Astrocyte (in vitro differentiated cells and primary cell): Measurements from ENCODE around the gene OR2V1. TPM values are rescaled to one million over a fixed set of nuclear protein-coding genes. Genes with fewer than 3 reads are reported as not detected.

ENCODE experiments used
- DNase-seq: peaks from one replicate; pipeline ENCODE4 v3.0.0-alpha.2; 2010; ENCODE audit warnings: low read depth
- FAIRE-seq: peaks from 2 replicates; lab custom pipeline; 2011; peaks lifted over from hg19 to GRCh38; lab: Jason Lieb, UNC
- H2AFZ ChIP-seq: 2 replicates; pipeline ENCODE4 v1.6.0; 2012; ENCODE audit warnings: low read depth, low read length, inconsistent platforms
- H3K27ac ChIP-seq: 2 replicates; pipeline ENCODE4 v1.5.1; 2011; ENCODE audit warnings: low read depth, low read length, inconsistent platforms
- H3K27me3 ChIP-seq: 2 replicates; pipeline ENCODE4 v1.6.0; 2011; ENCODE audit warnings: low read length, inconsistent platforms; ENCODE audit not compliant: insufficient read depth
- H3K36me3 ChIP-seq: 2 replicates; pipeline ENCODE4 v1.5.1; 2011; ENCODE audit warnings: low read length, inconsistent platforms; ENCODE audit not compliant: insufficient read depth
- H3K4me1 ChIP-seq: 2 replicates; pipeline ENCODE4 v1.5.1; 2011; ENCODE audit warnings: low read length, inconsistent platforms; ENCODE audit not compliant: insufficient read depth
- H3K4me2 ChIP-seq: 2 replicates; pipeline ENCODE4 v1.6.0; 2012; ENCODE audit warnings: low read length, inconsistent platforms
- H3K4me3 ChIP-seq: 2 replicates; pipeline ENCODE4 v1.5.1; 2011; ENCODE audit warnings: low read depth, mild to moderate bottlenecking, low read length, inconsistent platforms; ENCODE audit not compliant: insufficient read depth
- H3K79me2 ChIP-seq: 2 replicates; pipeline ENCODE4 v1.6.0; 2012; ENCODE audit warnings: mild to moderate bottlenecking, low read length, inconsistent platforms; ENCODE audit not compliant: insufficient read depth
- H3K9ac ChIP-seq: 2 replicates; pipeline ENCODE4 v1.6.0; 2012; ENCODE audit warnings: mild to moderate bottlenecking, low read length, inconsistent platforms
- H3K9me3 ChIP-seq: 2 replicates; pipeline ENCODE4 v1.5.1; 2012; ENCODE audit warnings: low read depth, mild to moderate bottlenecking, low read length, inconsistent platforms; ENCODE audit not compliant: insufficient read depth
- H4K20me1 ChIP-seq: 2 replicates; pipeline ENCODE4 v1.6.0; 2012; ENCODE audit warnings: low read length, inconsistent platforms; ENCODE audit not compliant: insufficient read depth
- H3K27ac Mint-ChIP-seq: one replicate; pipeline ENCODE4 v1.8.0; 2021; ENCODE audit warnings: mild to moderate bottlenecking, mixed read lengths; ENCODE audit not compliant: unreplicated experiment
- H3K27me3 Mint-ChIP-seq: one replicate; pipeline ENCODE4 v1.8.0; 2021; ENCODE audit warnings: low read depth, mixed read lengths; ENCODE audit not compliant: unreplicated experiment
- H3K36me3 Mint-ChIP-seq: one replicate; pipeline ENCODE4 v1.8.0; 2021; ENCODE audit warnings: low read depth, mixed read lengths; ENCODE audit not compliant: unreplicated experiment
- H3K4me1 Mint-ChIP-seq: one replicate; pipeline ENCODE4 v1.8.0; 2021; ENCODE audit warnings: low read depth, mixed read lengths; ENCODE audit not compliant: unreplicated experiment
- H3K4me3 Mint-ChIP-seq: one replicate; pipeline ENCODE4 v1.8.0; 2021; ENCODE audit warnings: mild to moderate bottlenecking, moderate library complexity, mixed read lengths; ENCODE audit not compliant: unreplicated experiment
- H3K9me3 Mint-ChIP-seq: one replicate; pipeline ENCODE4 v1.8.0; 2021; ENCODE audit warnings: mild to moderate bottlenecking, mixed read lengths; ENCODE audit not compliant: unreplicated experiment
- CTCF ChIP-seq: IDR thresholded peaks from 2 replicates; pipeline ENCODE4 v1.5.1; 2011; ENCODE audit warnings: low read depth, mild to moderate bottlenecking, inconsistent platforms, low read length, moderate library complexity; ENCODE audit not compliant: insufficient read depth
- EZH2 ChIP-seq: IDR thresholded peaks from 2 replicates; pipeline ENCODE4 v1.6.1; 2012; ENCODE audit warnings: mild to moderate bottlenecking, low read length, inconsistent platforms; ENCODE audit not compliant: insufficient read depth
- total RNA-seq: library from RNA; stranded (reverse); gene quantifications from 2 replicates; pipeline ENCODE4 v1.2.1, GENCODE V29; 2021

The OR2V1 gene
- total RNA-seq, 1 donor from 2014 or later, result not detected

GRCh38 chr5:181136361-181136955 is 5.5 kb upstream of the OR2V1 start:
- peaks cover 2% of the 10 kb centered on the region for H3K36me3 Mint-ChIP-seq
- H3K27me3 Mint-ChIP-seq, result peaks cover 14% of the 10 kb centered on the region
- Histone ChIP-seq H3K9me3 (no peaks in the 10 kb centered on the region), H3K79me2 (no peaks in the 10 kb centered on the region), H4K20me1 (no peaks in the 10 kb centered on the region), H3K27ac (no peak overlapping the region), H3K4me3 (no peak overlapping the region), H3K36me3 (no peaks in the 10 kb centered on the region), H3K4me1 (no peaks in the 10 kb centered on the region), H3K27me3 (no peaks in the 10 kb centered on the region), H3K4me2 (no peak overlapping the region), H2AFZ (no peak overlapping the region), H3K9ac (no peak overlapping the region)
- H3K9me3 Mint-ChIP-seq, result peaks cover 8% of the 10 kb centered on the region
- no peak for TF ChIP-seq CTCF
- no peak for TF ChIP-seq EZH2
- peaks cover 2% of the 10 kb centered on the region for H3K4me1 Mint-ChIP-seq
- no peak overlapping the region for H3K27ac Mint-ChIP-seq
- DNase-seq (no peak), FAIRE-seq (no peak)
- no peak overlapping the region for H3K4me3 Mint-ChIP-seq

- Histone ChIP-seq H3K27ac (no peak overlapping the region), H3K36me3 (no peaks in the 10 kb centered on the region), H3K79me2 (no peaks in the 10 kb centered on the region), H4K20me1 (no peaks in the 10 kb centered on the region), H3K4me1 (no peaks in the 10 kb centered on the region), H2AFZ (no peak overlapping the region), H3K4me3 (no peak overlapping the region), H3K9ac (no peak overlapping the region), H3K4me2 (no peak overlapping the region), H3K9me3 (no peaks in the 10 kb centered on the region), H3K27me3 (no peaks in the 10 kb centered on the region)
- no peak for DNase-seq
- Mint-ChIP-seq H3K4me1 (peaks cover 2% of the 10 kb centered on the region), H3K36me3 (no peaks in the 10 kb centered on the region), H3K27me3 (peaks cover 14% of the 10 kb centered on the region), H3K4me3 (no peak overlapping the region), H3K27ac (no peak overlapping the region), H3K9me3 (peaks cover 3% of the 10 kb centered on the region)
- no peak for TF ChIP-seq CTCF
- no peak for TF ChIP-seq EZH2
- no peak for FAIRE-seq
These were observed 3.3 kb upstream of the OR2V1 start for GRCh38 chr5:181134259-181134658.

- Histone ChIP-seq H3K79me2 (no peaks in the 10 kb centered on the region), H3K36me3 (no peaks in the 10 kb centered on the region), H3K9me3 (no peaks in the 10 kb centered on the region), H3K4me2 (no peak overlapping the region), H4K20me1 (no peaks in the 10 kb centered on the region), H2AFZ (no peak overlapping the region), H3K4me1 (no peaks in the 10 kb centered on the region), H3K9ac (no peak overlapping the region), H3K27me3 (no peaks in the 10 kb centered on the region), H3K27ac (no peak overlapping the region), H3K4me3 (no peak overlapping the region)
- FAIRE-seq (no peak), DNase-seq (peak; percentile 41)
- no peak overlapping the region for H3K4me3 Mint-ChIP-seq
- peaks cover 2% of the 10 kb centered on the region for H3K4me1 Mint-ChIP-seq
- peaks cover 3% of the 10 kb centered on the region for H3K9me3 Mint-ChIP-seq
- H3K36me3 Mint-ChIP-seq, result no peaks in the 10 kb centered on the region
- peak overlapping the region; percentile 35 for H3K27ac Mint-ChIP-seq
- peaks cover 17% of the 10 kb centered on the region for H3K27me3 Mint-ChIP-seq
- TF ChIP-seq EZH2 (no peak), CTCF (no peak)
These were observed 2.8 kb upstream of the OR2V1 start for GRCh38 chr5:181133610-181134231.
